GM12891 (cell line): ENCODE measurements around the gene CXCL12.

Source experiments
- POLR2AphosphoS5 ChIP-seq: IDR thresholded peaks from 2 replicates; pipeline ENCODE4 v1.6.1; 2011; ENCODE audit warnings: low read depth, low read length, control low read depth
- POU2F2 ChIP-seq: IDR thresholded peaks from 2 replicates; pipeline ENCODE4 v1.6.1; 2011; ENCODE audit warnings: low read depth, mild to moderate bottlenecking, control low read depth, low read length, moderate library complexity
- TAF1 ChIP-seq: IDR thresholded peaks from 2 replicates; pipeline ENCODE4 v1.6.1; 2011; ENCODE audit warnings: low read depth, low read length, control low read depth

- no peak for TF ChIP-seq POU2F2
- no peak for TF ChIP-seq TAF1
- no peak for TF ChIP-seq POLR2AphosphoS5
These were observed 43.0 kb downstream of the CXCL12 start for GRCh38 chr10:44341886-44342285.
